D721Med (cell line): ENCODE data around the gene ZDHHC11B.
"Not testable (repeated sequence)": the region's sequence is repeated elsewhere in the genome, so short reads cannot be mapped to it uniquely, and the experiment has no call there.

ENCODE experiments used
- DNase-seq: peaks from one replicate; pipeline ENCODE4 v3.0.0; 2011; ENCODE audit warnings: low spot score; ENCODE audit not compliant: insufficient read length
- FAIRE-seq: peaks from 2 replicates; lab custom pipeline; 2011; peaks lifted over from hg19 to GRCh38; lab: Jason Lieb, UNC
- CTCF ChIP-seq: IDR thresholded peaks from 2 replicates; pipeline ENCODE4 v1.5.1; 2012; ENCODE audit warnings: mild to moderate bottlenecking, control low read depth; ENCODE audit not compliant: insufficient read depth; ENCODE audit errors: missing control alignments

ZDHHC11B gene

GRCh38 chr5:681317-682191 is 103.0 kb downstream of the ZDHHC11B start:
- not testable (repeated sequence) for DNase-seq, FAIRE-seq

- not testable (repeated sequence) for FAIRE-seq, DNase-seq
These were observed 103.7 kb downstream of the ZDHHC11B start for GRCh38 chr5:680836-681235.

GRCh38 chr5:680118-680795 is 104.3 kb downstream of the ZDHHC11B start:
- not testable (repeated sequence) for FAIRE-seq, DNase-seq

DNA sequence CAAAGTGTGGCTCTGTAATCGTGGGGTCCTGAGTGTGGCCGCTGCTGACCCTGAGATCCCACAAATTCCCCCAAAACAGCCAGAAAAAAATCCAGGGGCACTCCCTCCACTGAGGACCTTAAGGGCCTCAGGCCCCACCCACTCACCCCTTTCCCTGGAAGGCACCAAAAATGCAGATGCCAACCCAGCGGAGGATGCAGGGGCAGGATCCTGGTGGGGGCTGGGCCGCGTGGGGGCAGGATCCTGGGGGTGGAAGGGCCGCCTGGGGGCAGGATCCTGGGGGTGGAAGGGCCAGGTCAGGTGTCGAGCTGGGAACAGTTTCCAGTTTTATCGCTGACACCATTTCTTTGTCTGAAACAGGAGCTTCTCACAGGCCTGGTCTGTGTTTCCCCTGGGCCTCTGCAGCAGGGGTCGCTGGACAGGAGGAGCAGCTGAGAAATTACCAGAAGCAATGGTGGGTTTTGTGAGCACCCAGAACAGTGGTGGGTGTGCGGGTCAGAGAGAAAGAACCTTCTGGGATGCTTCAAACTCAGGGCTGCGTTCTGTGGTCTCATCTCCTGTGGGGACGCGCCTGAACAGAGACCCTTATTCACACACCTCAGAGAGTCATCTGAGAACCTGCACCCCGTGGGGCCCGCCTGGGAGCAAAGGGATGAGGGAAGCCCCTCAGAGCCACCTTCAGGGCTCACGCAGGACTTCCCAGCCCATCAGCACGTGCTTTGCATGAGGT is 105.2 kb downstream of the ZDHHC11B start:
- not testable (repeated sequence) for FAIRE-seq, DNase-seq

- DNase-seq, FAIRE-seq: not testable (repeated sequence)
These were observed 106.0 kb downstream of the ZDHHC11B start for GRCh38 chr5:678521-678920.

- TF ChIP-seq CTCF: no peak
- DNase-seq: no peak
- no peak for FAIRE-seq
These were observed 107.1 kb downstream of the ZDHHC11B start for GRCh38 chr5:677131-678101.

- no peak for FAIRE-seq
- TF ChIP-seq CTCF: no peak
- DNase-seq: no peak
These were observed 107.8 kb downstream of the ZDHHC11B start for GRCh38 chr5:676699-677076.

DNA sequence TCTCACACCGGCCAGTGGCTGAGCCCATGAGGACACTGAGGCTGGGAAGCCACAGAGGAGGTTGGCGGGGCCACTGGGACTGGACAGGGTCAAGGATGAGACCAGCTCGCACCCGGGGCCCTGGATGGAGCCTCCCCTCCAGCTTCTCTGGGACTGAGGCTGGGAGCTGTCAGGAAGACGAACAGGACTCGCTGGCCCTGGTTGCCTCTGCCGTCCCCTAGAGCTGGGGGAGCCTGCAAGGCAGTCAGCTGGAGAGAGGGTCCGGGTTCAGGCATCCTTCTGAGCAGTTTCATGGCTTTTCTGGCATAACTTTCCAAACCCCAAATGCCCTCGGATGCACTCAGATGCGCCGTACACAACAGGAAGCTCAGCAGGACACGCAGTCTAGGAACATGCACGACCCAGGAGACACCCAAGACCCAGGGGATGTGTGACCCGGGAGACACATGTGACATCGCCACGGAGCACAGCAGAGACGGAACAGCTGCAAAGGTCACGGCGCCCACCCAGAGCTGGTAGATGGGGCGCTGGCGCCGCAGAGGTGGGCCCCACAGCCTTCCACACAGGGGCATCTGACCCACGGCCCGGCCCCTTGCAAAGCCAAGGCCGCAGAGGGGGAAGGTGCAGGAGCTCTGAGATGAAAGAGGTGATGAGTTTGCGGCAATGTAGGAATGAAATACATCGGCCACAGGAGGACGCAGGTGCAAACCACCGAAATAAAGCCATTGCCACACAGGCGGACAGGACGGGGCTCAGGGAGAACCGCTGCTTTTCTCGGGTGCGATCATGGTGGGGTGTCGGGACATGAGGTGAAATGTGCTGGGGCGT is 108.4 kb downstream of the ZDHHC11B start:
- TF ChIP-seq CTCF: no peak
- no peak for DNase-seq
- FAIRE-seq: no peak
